Kidney epithelial cell (primary cell): ENCODE results near the gene PI16. TPM values are rescaled to one million over a fixed set of nuclear protein-coding genes. Genes with fewer than 3 reads are reported as not detected.

Experiments used
- DNase-seq: peaks from one replicate; pipeline ENCODE4 v3.0.0-alpha.2; 2010; ENCODE audit warnings: low read depth
- H3K27me3 ChIP-seq: 2 replicates; pipeline ENCODE4 v1.6.0; 2011; ENCODE audit warnings: low read length; ENCODE audit not compliant: control insufficient read depth, insufficient read depth
- H3K36me3 ChIP-seq: 2 replicates; pipeline ENCODE4 v1.5.1; 2011; ENCODE audit warnings: low read length; ENCODE audit not compliant: control insufficient read depth, insufficient read depth
- H3K4me3 ChIP-seq: 2 replicates; pipeline ENCODE4 v1.5.1; 2011; ENCODE audit warnings: low read depth, mild to moderate bottlenecking, control low read depth, low read length
- CTCF ChIP-seq: IDR thresholded peaks from 2 replicates; pipeline ENCODE4 v1.5.1; 2011; ENCODE audit warnings: mild to moderate bottlenecking, moderate library complexity, low read length, control low read depth, inconsistent platforms; ENCODE audit not compliant: insufficient read depth, poor library complexity, severe bottlenecking
- total RNA-seq: library from RNA; depleted of rRNA; stranded (reverse); fragments of >200 nt; gene quantifications from 2 replicates; pipeline ENCODE4 v1.2.3, GENCODE V29; 2015

The PI16 gene
- total RNA-seq, 1 donor from 2014 or later = not detected

GRCh38 chr6:36930483-36930882 lies 24.1 kb upstream of the PI16 start:
- H3K36me3 ChIP-seq = peaks cover 1% of the 10 kb centered on the region
- DNase-seq = no peak
- TF ChIP-seq CTCF = no peak
- no peak overlapping the region for H3K4me3 ChIP-seq
- no peaks in the 10 kb centered on the region for H3K27me3 ChIP-seq

- Histone ChIP-seq H3K4me3 (no peak overlapping the region), H3K36me3 (peaks cover under 1% of the 10 kb centered on the region), H3K27me3 (no peaks in the 10 kb centered on the region)
- DNase-seq = no peak
- no peak for TF ChIP-seq CTCF
These were observed 21.4 kb upstream of the PI16 start for GRCh38 chr6:36933102-36933501.

- no peak overlapping the region for H3K4me3 ChIP-seq
- no peak for DNase-seq
- H3K36me3 ChIP-seq = no peaks in the 10 kb centered on the region
- no peaks in the 10 kb centered on the region for H3K27me3 ChIP-seq
- TF ChIP-seq CTCF = no peak
These were observed 21.0 kb upstream of the PI16 start for GRCh38 chr6:36933519-36933918.

- Histone ChIP-seq H3K27me3 (no peaks in the 10 kb centered on the region), H3K36me3 (no peaks in the 10 kb centered on the region), H3K4me3 (no peak overlapping the region)
- no peak for TF ChIP-seq CTCF
- no peak for DNase-seq
These were observed 19.6 kb upstream of the PI16 start for GRCh38 chr6:36934901-36935300.

GRCh38 chr6:36936824-36937223 lies 17.7 kb upstream of the PI16 start:
- no peaks in the 10 kb centered on the region for H3K36me3 ChIP-seq
- H3K27me3 ChIP-seq = no peaks in the 10 kb centered on the region
- DNase-seq = no peak
- H3K4me3 ChIP-seq = no peak overlapping the region
- TF ChIP-seq CTCF = no peak

- no peaks in the 10 kb centered on the region for H3K27me3 ChIP-seq
- H3K36me3 ChIP-seq = no peaks in the 10 kb centered on the region
- H3K4me3 ChIP-seq = no peak overlapping the region
- no peak for DNase-seq
- TF ChIP-seq CTCF = no peak
These were observed 16.6 kb upstream of the PI16 start for GRCh38 chr6:36937896-36938295.
